Caco-2 (cell line): Measurements from ENCODE around the gene USP53. TPM values are rescaled to one million over a fixed set of nuclear protein-coding genes. Genes with fewer than 3 reads are reported as not detected.

Source experiments
- BruUV-seq: library from RNA; stranded (reverse); fragments of 400-500 nt; replicated peaks from 2 replicates; lab custom pipeline; 2021; lab: Mats Ljungman, UMichigan
- CTCF ChIA-PET: fragments of 300-600 bp; sonication (Branson Sonifier 250); formaldehyde crosslinking; loops from one replicate; lab custom pipeline; 2022; ENCODE audit warnings: antibody characterized with exemption; lab: Charles Lee
- POLR2A ChIA-PET: fragments of 300-600 bp; sonication (Branson Sonifier 250); formaldehyde crosslinking; loops from one replicate; lab custom pipeline; 2022; ENCODE audit warnings: antibody characterized with exemption; lab: Charles Lee
- DNase-seq, 2 experiments: peaks; one replicate each; pipeline versions ENCODE4 v3.0.0 to v3.0.0-alpha.2; 2020 to 2022
- H3K27me3 ChIP-seq: replicated peaks from 2 replicates; pipeline ENCODE4 v1.6.0; 2011; ENCODE audit warnings: low read length; ENCODE audit not compliant: control insufficient read depth, insufficient read depth
- H3K36me3 ChIP-seq: 2 replicates; pipeline ENCODE4 v1.5.1; 2011; ENCODE audit warnings: low read length; ENCODE audit not compliant: control insufficient read depth, insufficient read depth
- H3K4me1 ChIP-seq: fragments of 250-450 bp; sonication (Bioruptor Pico); 2 replicates; pipeline ENCODE4 v1.5.1; 2020; ENCODE audit warnings: mild to moderate bottlenecking
- H3K4me3 ChIP-seq: 2 replicates; pipeline ENCODE4 v1.5.1; 2011; ENCODE audit warnings: low read depth, mild to moderate bottlenecking, control low read depth, low read length
- H3K9me3 ChIP-seq: fragments of 250-450 bp; sonication (Bioruptor Pico); 2 replicates; pipeline ENCODE4 v1.5.1; 2020; ENCODE audit warnings: mild to moderate bottlenecking, moderate library complexity
- H3K27ac Mint-ChIP-seq: one replicate; pipeline ENCODE4 v1.8.0; 2022; ENCODE audit warnings: mixed read lengths; ENCODE audit not compliant: unreplicated experiment
- H3K27me3 Mint-ChIP-seq: one replicate; pipeline ENCODE4 v1.8.0; 2022; ENCODE audit warnings: mixed read lengths; ENCODE audit not compliant: insufficient read depth, unreplicated experiment
- H3K36me3 Mint-ChIP-seq: one replicate; pipeline ENCODE4 v1.8.0; 2022; ENCODE audit warnings: mild to moderate bottlenecking, mixed read lengths; ENCODE audit not compliant: insufficient read depth, unreplicated experiment
- H3K4me1 Mint-ChIP-seq: one replicate; pipeline ENCODE4 v1.8.0; 2022; ENCODE audit warnings: low read depth, mixed read lengths; ENCODE audit not compliant: unreplicated experiment
- H3K4me3 Mint-ChIP-seq: one replicate; pipeline ENCODE4 v1.8.0; 2022; ENCODE audit warnings: mild to moderate bottlenecking, moderate library complexity, mixed read lengths; ENCODE audit not compliant: unreplicated experiment
- H3K9me3 Mint-ChIP-seq: one replicate; pipeline ENCODE4 v1.8.0; 2022; ENCODE audit warnings: mixed read lengths; ENCODE audit not compliant: unreplicated experiment
- CTCF ChIP-seq, 2 experiments: fragments of 200-600 bp in 1 of 2; IDR thresholded peaks; 1 replicate in 1 of 2; 2 replicates in 1 of 2; pipeline versions ENCODE4 v1.5.1 to v1.8.0; 2011 to 2022; ENCODE audit warnings: antibody characterized with exemption in 1 of 2, control low read depth in 1 of 2, inconsistent platforms in 1 of 2, low read depth in 1 of 2, low read length in 1 of 2, mild to moderate bottlenecking in 1 of 2, moderate library complexity in 1 of 2; ENCODE audit not compliant: insufficient read depth in 1 of 2, severe bottlenecking in 1 of 2, unreplicated experiment in 1 of 2
- intact Hi-C: fragments of 100-400 bp; cut with micrococcal nuclease; formaldehyde crosslinking; loops from one replicate; pipeline ENCODE4 v1.10.0; 2022; ENCODE audit not compliant: unreplicated experiment
- total RNA-seq: library from RNA; stranded (reverse); gene quantifications from 2 replicates; pipeline ENCODE4 v1.2.3, GENCODE V29; 2022

USP53 gene
- total RNA-seq, 1 experiment from 2014 or later: 49.3 TPM

- no peaks in the 10 kb centered on the region for H3K9me3 Mint-ChIP-seq
- H3K27me3 Mint-ChIP-seq: no peaks in the 10 kb centered on the region
- no TSS peak for BruUV-seq
- ChIA-PET POLR2A (no interaction called here), CTCF (no interaction called here)
- H3K27me3 ChIP-seq: no peaks in the 10 kb centered on the region
- no peaks in the 10 kb centered on the region for H3K36me3 Mint-ChIP-seq
- no peak overlapping the region for H3K4me3 ChIP-seq
- no peaks in the 10 kb centered on the region for H3K36me3 ChIP-seq
- H3K4me3 Mint-ChIP-seq: no peak overlapping the region
- no peak for DNase-seq
- no peak for TF ChIP-seq CTCF (IDR thresholded peaks at IDR 0.05; ENCODE audit: insufficient read depth in 1 of 2, low read depth in 1 of 2, low read length in 1 of 2, severe bottlenecking in 1 of 2, unreplicated experiment in 1 of 2)
- H3K4me1 Mint-ChIP-seq: peaks cover 16% of the 10 kb centered on the region
- no peaks in the 10 kb centered on the region for H3K9me3 ChIP-seq
- no peak overlapping the region for H3K27ac Mint-ChIP-seq
- intact Hi-C loops: no loop called here
- peaks cover 8% of the 10 kb centered on the region; the same call in 1 of the 2 replicates for H3K4me1 ChIP-seq
Measured at GRCh38 chr4:119205690-119206089, 6.8 kb upstream of the USP53 start.

- no peaks in the 10 kb centered on the region for H3K9me3 Mint-ChIP-seq
- POLR2A ChIA-PET: no interaction called here
- Histone ChIP-seq H3K9me3 (no peaks in the 10 kb centered on the region), H3K4me1 (peaks cover 8% of the 10 kb centered on the region), H3K36me3 (no peaks in the 10 kb centered on the region), H3K27me3 (no peaks in the 10 kb centered on the region), H3K4me3 (no peak overlapping the region)
- no peak overlapping the region for H3K27ac Mint-ChIP-seq
- no peaks in the 10 kb centered on the region for H3K36me3 Mint-ChIP-seq
- H3K27me3 Mint-ChIP-seq: no peaks in the 10 kb centered on the region
- TF ChIP-seq CTCF (IDR thresholded peaks at IDR 0.05; ENCODE audit: insufficient read depth in 1 of 2, low read depth in 1 of 2, low read length in 1 of 2, severe bottlenecking in 1 of 2, unreplicated experiment in 1 of 2): no peak
- intact Hi-C loops: no loop called here
- H3K4me1 Mint-ChIP-seq: peaks cover 21% of the 10 kb centered on the region
- BruUV-seq: no TSS peak
- CTCF ChIA-PET: no interaction called here
- DNase-seq: no peak
- no peak overlapping the region for H3K4me3 Mint-ChIP-seq
Measured at GRCh38 chr4:119206178-119206577, 6.3 kb upstream of the USP53 start.

- intact Hi-C loops: no loop called here
- no peak for TF ChIP-seq CTCF (IDR thresholded peaks at IDR 0.05; ENCODE audit: insufficient read depth in 1 of 2, low read depth in 1 of 2, low read length in 1 of 2, severe bottlenecking in 1 of 2, unreplicated experiment in 1 of 2)
- H3K4me1 ChIP-seq: peaks cover 8% of the 10 kb centered on the region
- CTCF ChIA-PET: no interaction called here
- H3K27me3 ChIP-seq: no peaks in the 10 kb centered on the region
- no peaks in the 10 kb centered on the region for H3K9me3 ChIP-seq
- Mint-ChIP-seq H3K36me3 (peaks cover 5% of the 10 kb centered on the region), H3K27ac (no peak overlapping the region), H3K9me3 (no peaks in the 10 kb centered on the region), H3K27me3 (no peaks in the 10 kb centered on the region), H3K4me1 (peaks cover 24% of the 10 kb centered on the region), H3K4me3 (no peak overlapping the region)
- BruUV-seq: no TSS peak
- H3K36me3 ChIP-seq: no peaks in the 10 kb centered on the region
- no peak overlapping the region for H3K4me3 ChIP-seq
- POLR2A ChIA-PET: no interaction called here
- no peak for DNase-seq
Measured at GRCh38 chr4:119207051-119207450, 5.5 kb upstream of the USP53 start.
